ENCODE data around the gene ARHGEF16.

ARHGEF16 gene

DNA sequence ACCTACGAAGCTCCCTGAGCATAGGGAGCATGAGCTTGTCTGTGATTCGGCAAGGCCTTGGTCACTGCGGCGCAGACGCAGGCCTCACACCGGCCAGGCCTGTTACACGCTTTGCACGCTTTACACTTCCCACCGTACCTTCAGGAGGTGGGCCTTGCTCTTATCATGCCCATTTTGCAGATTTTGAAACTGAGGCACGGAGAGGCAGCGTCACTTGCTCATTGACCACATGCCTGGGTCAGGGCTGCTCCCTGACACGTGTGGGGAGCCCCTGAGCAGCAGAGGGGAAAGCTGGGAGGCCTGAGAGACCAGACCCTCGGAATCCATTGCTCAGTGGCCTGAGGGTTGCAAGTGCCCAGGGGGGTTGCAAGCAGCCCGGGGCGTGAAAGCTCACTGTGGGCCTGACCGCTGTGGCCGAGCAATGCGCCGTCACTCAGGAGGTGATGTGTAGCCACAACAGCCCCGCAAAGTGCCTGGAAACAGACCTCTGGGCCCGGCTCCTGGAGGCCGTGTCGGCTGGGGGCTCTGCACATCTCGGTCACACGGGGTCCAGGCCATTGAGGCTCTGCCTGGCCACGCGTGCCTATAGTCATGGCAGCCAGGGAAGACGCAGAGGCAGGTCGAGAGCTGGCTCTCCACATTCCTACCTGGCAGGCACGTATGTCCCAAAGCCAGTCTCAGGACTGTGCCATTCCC, 6.9 kb downstream of the ARHGEF16 start:
- DNase-seq (ENCODE audit: low read depth), result no peak
- TF ChIP-seq, protein P1, sequence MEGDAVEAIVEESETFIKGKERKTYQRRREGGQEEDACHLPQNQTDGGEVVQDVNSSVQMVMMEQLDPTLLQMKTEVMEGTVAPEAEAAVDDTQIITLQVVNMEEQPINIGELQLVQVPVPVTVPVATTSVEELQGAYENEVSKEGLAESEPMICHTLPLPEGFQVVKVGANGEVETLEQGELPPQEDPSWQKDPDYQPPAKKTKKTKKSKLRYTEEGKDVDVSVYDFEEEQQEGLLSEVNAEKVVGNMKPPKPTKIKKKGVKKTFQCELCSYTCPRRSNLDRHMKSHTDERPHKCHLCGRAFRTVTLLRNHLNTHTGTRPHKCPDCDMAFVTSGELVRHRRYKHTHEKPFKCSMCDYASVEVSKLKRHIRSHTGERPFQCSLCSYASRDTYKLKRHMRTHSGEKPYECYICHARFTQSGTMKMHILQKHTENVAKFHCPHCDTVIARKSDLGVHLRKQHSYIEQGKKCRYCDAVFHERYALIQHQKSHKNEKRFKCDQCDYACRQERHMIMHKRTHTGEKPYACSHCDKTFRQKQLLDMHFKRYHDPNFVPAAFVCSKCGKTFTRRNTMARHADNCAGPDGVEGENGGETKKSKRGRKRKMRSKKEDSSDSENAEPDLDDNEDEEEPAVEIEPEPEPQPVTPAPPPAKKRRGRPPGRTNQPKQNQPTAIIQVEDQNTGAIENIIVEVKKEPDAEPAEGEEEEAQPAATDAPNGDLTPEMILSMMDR (IDR thresholded peaks at IDR 0.05; ENCODE audit: low read depth, low read length, missing control alignments), result no peak
- no peak overlapping the region for H3K4me3 ChIP-seq (ENCODE audit: low read depth, low read length)

DNA sequence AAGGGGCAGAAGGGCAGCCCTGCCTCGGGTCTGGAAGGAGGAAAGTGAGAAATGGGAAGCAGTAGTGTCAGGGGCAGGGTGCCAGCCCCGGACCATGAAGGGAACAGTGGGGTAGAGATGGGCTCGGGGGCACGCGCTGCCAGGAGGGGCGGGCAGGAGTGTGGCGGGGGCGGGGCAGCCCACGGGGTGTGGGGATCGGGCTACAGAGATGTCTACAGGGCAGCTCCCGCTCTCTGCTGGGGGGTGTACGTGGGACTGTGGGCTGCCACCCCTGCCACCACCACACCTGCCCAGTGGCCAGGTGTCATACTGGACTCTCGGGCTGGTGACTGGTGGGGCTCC, 7.4 kb downstream of the ARHGEF16 start:
- no peak overlapping the region for H3K4me3 ChIP-seq (ENCODE audit: low read depth, low read length)
- no peak for DNase-seq (ENCODE audit: low read depth)
- TF ChIP-seq, protein P1 (IDR thresholded peaks at IDR 0.05; ENCODE audit: low read depth, low read length, missing control alignments), result no peak

DNA sequence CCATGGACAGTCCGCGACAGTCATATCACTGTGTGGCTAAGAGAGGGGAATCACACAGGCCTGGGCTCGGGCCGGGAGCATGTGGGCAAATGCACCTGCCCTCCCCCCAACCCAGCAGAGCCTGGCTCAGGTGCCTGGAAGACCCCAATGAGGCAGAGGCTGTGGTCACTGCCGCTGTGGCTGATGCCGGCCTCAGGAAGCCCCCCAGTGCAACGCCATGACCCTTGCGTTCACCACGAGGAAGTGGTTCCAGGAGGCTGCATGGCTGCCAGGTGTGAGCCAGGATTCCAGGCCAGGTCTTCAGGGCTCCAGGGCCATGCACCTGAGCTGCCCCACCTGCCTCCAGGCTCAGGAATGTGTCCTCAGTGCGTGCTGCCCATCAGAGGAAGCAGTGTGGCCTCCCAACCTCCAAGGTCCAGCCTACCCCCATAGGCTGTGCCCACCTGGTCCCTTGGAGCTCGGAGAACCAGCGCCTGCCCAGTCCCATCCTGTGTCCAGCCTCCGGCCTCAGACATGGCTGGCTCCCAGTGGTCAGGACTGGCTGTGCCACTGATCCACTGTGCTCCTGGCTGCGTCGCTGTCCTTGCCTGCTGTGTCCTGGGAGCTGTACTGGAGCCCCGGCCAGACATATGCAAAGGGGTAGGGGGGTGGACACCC, 8.0 kb downstream of the ARHGEF16 start:
- TF ChIP-seq, protein P1 (IDR thresholded peaks at IDR 0.05; ENCODE audit: low read depth, low read length, missing control alignments), result no peak
- no peak for DNase-seq (ENCODE audit: low read depth)
- no peak overlapping the region for H3K4me3 ChIP-seq (ENCODE audit: low read depth, low read length)

DNA sequence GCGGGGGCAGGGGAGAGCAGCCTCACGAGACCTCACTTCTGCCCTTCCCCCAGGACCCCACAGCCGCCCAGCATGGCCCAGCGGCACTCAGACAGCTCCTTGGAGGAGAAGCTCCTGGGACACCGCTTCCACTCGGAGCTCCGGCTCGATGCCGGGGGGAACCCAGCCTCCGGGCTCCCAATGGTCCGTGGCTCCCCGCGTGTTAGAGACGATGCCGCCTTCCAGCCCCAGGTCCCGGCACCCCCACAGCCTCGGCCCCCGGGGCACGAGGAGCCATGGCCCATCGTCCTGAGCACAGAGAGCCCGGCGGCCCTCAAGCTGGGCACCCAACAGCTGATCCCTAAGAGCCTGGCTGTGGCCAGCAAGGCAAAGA, 8.5 kb downstream of the ARHGEF16 start:
- TF ChIP-seq, protein P1 (IDR thresholded peaks at IDR 0.05; ENCODE audit: low read depth, low read length, missing control alignments), result no peak
- no peak for DNase-seq (ENCODE audit: low read depth)

DNA sequence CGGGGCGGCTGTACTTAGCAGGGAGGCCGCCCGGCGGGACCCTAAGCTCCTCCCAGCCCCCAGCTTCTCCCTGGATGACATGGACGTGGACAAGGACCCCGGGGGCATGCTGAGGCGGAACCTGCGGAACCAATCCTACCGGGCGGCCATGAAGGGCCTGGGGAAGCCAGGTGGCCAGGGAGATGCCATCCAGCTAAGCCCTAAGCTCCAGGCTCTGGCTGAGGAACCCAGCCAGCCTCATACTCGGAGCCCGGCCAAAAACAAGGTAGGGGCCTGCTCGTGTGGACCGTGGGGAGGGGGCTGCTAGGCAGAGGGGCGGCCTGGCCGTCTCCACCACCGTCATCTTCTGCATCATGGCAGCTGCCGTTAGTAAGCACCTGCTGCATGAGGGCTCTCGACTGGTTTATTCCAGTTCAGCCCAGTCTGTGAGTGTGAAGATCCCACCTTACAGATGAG, 9.0 kb downstream of the ARHGEF16 start:
- no peak overlapping the region for H3K4me3 ChIP-seq (ENCODE audit: low read depth, low read length)
- DNase-seq (ENCODE audit: low read depth), result no peak
- TF ChIP-seq, protein P1 (IDR thresholded peaks at IDR 0.05; ENCODE audit: low read depth, low read length, missing control alignments), result no peak

More for the DNA sequence above, 8.5 kb downstream of the ARHGEF16 start:
- H3K4me3 ChIP-seq (ENCODE audit: low read depth, low read length), result no peak overlapping the region

DNA sequence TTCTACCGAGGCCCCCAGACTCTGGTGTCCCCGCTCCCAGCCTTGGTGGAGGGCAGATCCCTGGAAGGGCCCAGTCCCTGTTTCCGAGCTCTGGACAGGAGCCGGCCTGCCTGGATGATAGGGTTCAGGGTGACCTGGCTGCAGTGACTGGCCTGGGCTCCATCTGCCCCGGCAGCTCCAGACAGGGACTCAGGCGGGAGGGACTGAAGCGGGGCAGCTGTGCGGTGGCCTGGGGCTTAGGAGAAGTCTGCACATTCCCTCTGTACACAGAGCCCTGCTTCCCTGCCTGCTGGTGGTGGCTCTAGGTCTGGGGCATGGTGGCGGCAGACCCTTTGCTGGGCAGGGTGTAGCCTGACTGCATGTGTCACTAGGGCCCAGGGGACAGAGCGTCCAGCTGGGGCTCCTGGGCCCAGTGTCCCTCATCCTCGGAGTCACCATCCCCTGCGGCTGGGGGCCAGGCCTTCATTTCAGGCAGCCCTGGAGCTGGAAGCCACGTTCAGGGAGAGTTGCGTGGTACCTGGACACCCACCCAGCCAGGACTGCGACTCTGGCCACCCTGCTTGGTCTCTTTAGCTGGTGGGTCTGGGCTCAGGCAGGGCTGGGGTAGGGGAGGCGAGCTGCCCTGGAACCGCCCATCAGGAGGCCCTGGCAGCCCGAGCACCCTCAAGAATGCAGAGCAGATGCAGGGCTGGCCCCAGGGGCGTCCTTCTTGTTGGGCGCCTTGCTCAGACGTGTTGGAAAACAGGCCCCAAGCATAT, 9.6 kb downstream of the ARHGEF16 start:
- TF ChIP-seq, protein P1 (IDR thresholded peaks at IDR 0.05; ENCODE audit: low read depth, low read length, missing control alignments), result no peak
- no peak for DNase-seq (ENCODE audit: low read depth)
- H3K4me3 ChIP-seq (ENCODE audit: low read depth, low read length), result no peak overlapping the region
